ENCODE measurements around the gene PRMT3. TPM values are rescaled to one million over a fixed set of nuclear protein-coding genes. Genes with fewer than 3 reads are reported as not detected.

PRMT3 gene
- total RNA-seq, 1 experiment from 2014 or later: 22.6 TPM

- Histone ChIP-seq H3K4ac (ENCODE audit: low read depth, low read length) (no peak overlapping the region), H3K4me1 (ENCODE audit: insufficient read depth, low read length) (no peaks in the 10 kb centered on the region), H3K56ac (ENCODE audit: insufficient read length, low read depth, low read length) (no peak overlapping the region), H3T11ph (ENCODE audit: low read length) (no peak overlapping the region), H2AK5ac (ENCODE audit: insufficient read length, low read length) (no peak overlapping the region), H2BK5ac (ENCODE audit: insufficient read length, low read length) (no peak overlapping the region), H4K5ac (ENCODE audit: insufficient read length, low read depth, low read length) (no peak overlapping the region), H3K4me2 (ENCODE audit: insufficient read depth, insufficient read length, low read length) (no peak overlapping the region), H3K79me2 (ENCODE audit: insufficient read depth, low read length) (no peaks in the 10 kb centered on the region), H4K91ac (ENCODE audit: insufficient read length, low read depth, low read length) (no peak overlapping the region), H3K79me1 (ENCODE audit: insufficient read depth, low read depth, low read length, poor library complexity, severe bottlenecking) (no peaks in the 10 kb centered on the region), H2BK12ac (ENCODE audit: insufficient read length, low read depth, low read length) (no peak overlapping the region), H2AFZ (ENCODE audit: low read length) (no peak overlapping the region), H3K27me3 (ENCODE audit: insufficient read depth, low read length) (no peaks in the 10 kb centered on the region), H3K18ac (ENCODE audit: insufficient read length, low read depth, low read length) (no peak overlapping the region), H3K23ac (ENCODE audit: insufficient read length, low read depth, low read length) (no peak overlapping the region), H2BK15ac (ENCODE audit: low read depth, low read length) (no peak overlapping the region), H3K9me3 (ENCODE audit: control insufficient read depth, low read depth, low read length) (no peaks in the 10 kb centered on the region), H4K8ac (replicated peaks; ENCODE audit: insufficient read length, low read depth, low read length) (no peak overlapping the region), H2BK20ac (ENCODE audit: low read depth, low read length, poor library complexity, severe bottlenecking) (no peak overlapping the region), H4K20me1 (ENCODE audit: control insufficient read depth, insufficient read depth, insufficient read length) (no peaks in the 10 kb centered on the region), H3K27ac (ENCODE audit: insufficient read length, low read depth, low read length) (no peak overlapping the region), H3K23me2 (ENCODE audit: insufficient read length, low read depth, low read length, poor library complexity, severe bottlenecking) (no peaks in the 10 kb centered on the region), H2BK120ac (ENCODE audit: low read depth, low read length, poor library complexity, severe bottlenecking) (no peak overlapping the region), H3K9ac (ENCODE audit: extremely low read depth, insufficient read length, low read length) (no peak overlapping the region), H3K14ac (ENCODE audit: insufficient read depth, low read length) (no peak overlapping the region)
- H3K4me3 Mint-ChIP-seq: no peak overlapping the region
- no peaks in the 10 kb centered on the region for H3K9me3 Mint-ChIP-seq
- no peaks in the 10 kb centered on the region for H3K4me1 Mint-ChIP-seq
- WGBS (ENCODE audit: extremely low coverage, insufficient read length, low lambda C conversion rate): no CpG with 5 or more reads among the region's 3 CpGs
- no peak overlapping the region for H3K27ac Mint-ChIP-seq
- no peak for DNase-seq
- no peak for TF ChIP-seq CTCF (conservative IDR thresholded peaks at IDR 0.05)
- peaks cover 1 to 45% (median 24%) of the 10 kb centered on the region in 3 experiments; a peak in 5 of 7 replicates for H3K36me3 Mint-ChIP-seq (ENCODE audit: insufficient read depth in 1 of 3, low read depth in 3 of 3)
- H3K27me3 Mint-ChIP-seq (ENCODE audit: low read depth): no peaks in the 10 kb centered on the region
Measured at GRCh38 chr11:20407344-20407743, 19.8 kb downstream of the PRMT3 start.
